SH-SY5Y (cell line): ENCODE data around the gene NR1D2.

Experiments
- GATA2 ChIP-seq: IDR thresholded peaks from 2 replicates; pipeline ENCODE4 v1.6.1; 2011; ENCODE audit warnings: mild to moderate bottlenecking, low read depth, low read length
- GATA3 ChIP-seq: IDR thresholded peaks from 2 replicates; pipeline ENCODE4 v1.6.1; 2011; ENCODE audit warnings: low read depth, mild to moderate bottlenecking, low read length, moderate library complexity

DNA sequence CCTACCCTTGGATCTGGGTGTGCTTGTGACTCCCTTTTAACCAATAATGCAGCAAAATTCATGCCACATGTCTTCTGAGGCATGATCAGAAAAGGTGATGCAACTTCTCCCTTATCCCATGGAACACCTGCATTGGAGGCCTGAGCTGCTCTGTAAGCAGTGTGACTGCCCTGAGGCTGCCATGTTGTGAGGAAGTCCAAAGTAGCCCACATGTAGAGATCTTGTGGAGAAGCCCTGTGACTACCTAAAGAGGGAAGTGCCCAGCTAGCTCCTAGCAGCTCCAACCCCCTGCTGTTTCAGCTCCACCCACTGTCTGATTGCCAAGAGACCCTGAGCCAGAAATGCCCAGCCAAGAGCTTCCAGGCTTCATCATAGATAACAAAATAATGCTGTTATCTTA is 6.4 kb upstream of the NR1D2 start:
- TF ChIP-seq GATA3 (no peak), GATA2 (no peak)
